NCI-H146 treated with DMSO at 0.1 percent for 48 hours (cell line): ENCODE measurements around the gene SEMA5A.

Source experiments
- DNase-seq: peaks from one replicate; lab custom pipeline; 2025; ENCODE audit not compliant: unreplicated experiment; lab: John Stamatoyannopoulos, UW

The SEMA5A gene

GRCh38 chr5:9523090-9523823 lies 22.6 kb downstream of the SEMA5A start:
- DNase-seq: no peak

GRCh38 chr5:9519537-9519936 lies 26.3 kb downstream of the SEMA5A start:
- DNase-seq: no peak

- no peak for DNase-seq
Measured at GRCh38 chr5:9516591-9516990, 29.3 kb downstream of the SEMA5A start.

GRCh38 chr5:9515436-9515835 lies 30.4 kb downstream of the SEMA5A start:
- no peak for DNase-seq

- no peak for DNase-seq
Measured at GRCh38 chr5:9514968-9515367, 30.9 kb downstream of the SEMA5A start.

- DNase-seq: no peak
Measured at GRCh38 chr5:9513827-9514226, 32.0 kb downstream of the SEMA5A start.

GRCh38 chr5:9512457-9512856 lies 33.4 kb downstream of the SEMA5A start:
- no peak for DNase-seq

- no peak for DNase-seq
Measured at GRCh38 chr5:9507974-9508373, 37.9 kb downstream of the SEMA5A start.

- no peak for DNase-seq
Measured at GRCh38 chr5:9505225-9505624, 40.6 kb downstream of the SEMA5A start.

- no peak for DNase-seq
Measured at GRCh38 chr5:9502864-9503263, 43.0 kb downstream of the SEMA5A start.

GRCh38 chr5:9502050-9502834 lies 43.6 kb downstream of the SEMA5A start:
- no peak for DNase-seq

GRCh38 chr5:9500625-9501024 lies 45.2 kb downstream of the SEMA5A start:
- DNase-seq: no peak

- DNase-seq: no peak
Measured at GRCh38 chr5:9500193-9500592, 45.7 kb downstream of the SEMA5A start.

GRCh38 chr5:9499498-9499876 lies 46.4 kb downstream of the SEMA5A start:
- no peak for DNase-seq

GRCh38 chr5:9498541-9499497 lies 47.1 kb downstream of the SEMA5A start:
- no peak for DNase-seq

- no peak for DNase-seq
Measured at GRCh38 chr5:9497347-9497746, 48.5 kb downstream of the SEMA5A start.

- DNase-seq: no peak
Measured at GRCh38 chr5:9496801-9497200, 49.1 kb downstream of the SEMA5A start.

GRCh38 chr5:9495121-9495520 lies 50.8 kb downstream of the SEMA5A start:
- DNase-seq: no peak

GRCh38 chr5:9494301-9494700 lies 51.6 kb downstream of the SEMA5A start:
- DNase-seq: no peak

- no peak for DNase-seq
Measured at GRCh38 chr5:9490494-9491097, 55.3 kb downstream of the SEMA5A start.

GRCh38 chr5:9483779-9484178 lies 62.1 kb downstream of the SEMA5A start:
- DNase-seq: no peak
